ENCODE results near the gene SLC2A3.

- TF ChIP-seq CTCF (IDR thresholded peaks at IDR 0.05; ENCODE audit: borderline replicate concordance, extremely low read depth, low read length, poor library complexity, severe bottlenecking) (no peak), EZH2 (IDR thresholded peaks at IDR 0.05; ENCODE audit: borderline replicate concordance, low read depth, low read length, severe bottlenecking) (no peak)
These were observed 19.1 kb downstream of the SLC2A3 start for GRCh38 chr12:7916936-7917335.

All from DND-41 (cell line).